Mesendoderm (in vitro differentiated cells): ENCODE data around the gene CMYA5.
A peak's percentile ranks its signal among the peaks of the same experiment; 100 is the strongest.
"Not testable (repeated sequence)": the region's sequence is repeated elsewhere in the genome, so short reads cannot be mapped to it uniquely, and the experiment has no call there.

ENCODE experiments used
- DNase-seq: peaks from one replicate; pipeline ENCODE4 v3.0.0; 2013
- H2AK5ac ChIP-seq: 2 replicates; pipeline ENCODE4 v1.6.1; 2013; ENCODE audit warnings: low read length, inconsistent platforms
- H2BK120ac ChIP-seq: 2 replicates; pipeline ENCODE4 v1.6.1; 2013; ENCODE audit warnings: low read depth, mild to moderate bottlenecking, low read length, moderate library complexity, mixed read lengths
- H2BK15ac ChIP-seq: replicated peaks from 2 replicates; pipeline ENCODE4 v1.6.1; 2013; ENCODE audit warnings: low read depth, mild to moderate bottlenecking, moderate library complexity
- H2BK5ac ChIP-seq: 2 replicates; pipeline ENCODE4 v1.6.1; 2013; ENCODE audit warnings: low read length, inconsistent platforms
- H3K18ac ChIP-seq: 2 replicates; pipeline ENCODE4 v1.6.1; 2013; ENCODE audit warnings: mild to moderate bottlenecking, low read length, mixed read lengths
- H3K23ac ChIP-seq: one replicate; pipeline ENCODE4 v1.6.1; 2013; ENCODE audit warnings: low read length
- H3K27ac ChIP-seq: 2 replicates; pipeline ENCODE4 v1.5.1; 2013; ENCODE audit warnings: low read depth, mild to moderate bottlenecking, inconsistent platforms, low read length, moderate library complexity
- H3K27me3 ChIP-seq: 2 replicates; pipeline ENCODE4 v1.6.1; 2013; ENCODE audit warnings: low read length, control low read depth, mild to moderate bottlenecking, inconsistent platforms; ENCODE audit not compliant: insufficient read depth, poor library complexity
- H3K36me3 ChIP-seq: 2 replicates; pipeline ENCODE4 v1.6.1; 2013; ENCODE audit warnings: low read length, inconsistent platforms; ENCODE audit not compliant: control insufficient read depth, insufficient read depth
- H3K4ac ChIP-seq: one replicate; pipeline ENCODE4 v1.6.1; 2013; ENCODE audit warnings: low read depth, mild to moderate bottlenecking, low read length, moderate library complexity
- H3K4me1 ChIP-seq: 2 replicates; pipeline ENCODE4 v1.6.1; 2013; ENCODE audit warnings: low read depth, low read length, inconsistent platforms; ENCODE audit not compliant: control insufficient read depth
- H3K4me2 ChIP-seq: 2 replicates; pipeline ENCODE4 v1.6.1; 2013; ENCODE audit warnings: low read length
- H3K4me3 ChIP-seq: 2 replicates; pipeline ENCODE4 v1.5.1; 2013; ENCODE audit warnings: mild to moderate bottlenecking, low read length
- H3K56ac ChIP-seq: one replicate; pipeline ENCODE4 v1.6.1; 2013; ENCODE audit warnings: low read length
- H3K79me1 ChIP-seq: 2 replicates; pipeline ENCODE4 v1.6.1; 2013; ENCODE audit warnings: low read length, inconsistent platforms
- H3K79me2 ChIP-seq: 2 replicates; pipeline ENCODE4 v1.6.1; 2013; ENCODE audit warnings: mild to moderate bottlenecking, low read length; ENCODE audit not compliant: control insufficient read depth, insufficient read depth
- H3K9ac ChIP-seq: 2 replicates; pipeline ENCODE4 v1.6.1; 2013; ENCODE audit warnings: low read length, inconsistent platforms
- H4K5ac ChIP-seq: one replicate; pipeline ENCODE4 v1.6.1; 2013; ENCODE audit warnings: low read length
- H4K8ac ChIP-seq: one replicate; pipeline ENCODE4 v1.6.1; 2013; ENCODE audit warnings: low read depth, mild to moderate bottlenecking, control low read depth, low read length, moderate library complexity
- WGBS: extraction: QIAGEN DNeasy Blood & Tissue Kit; methylation state at CpG from one replicate; pipeline ENCODE4 v1.1.7; 2013; ENCODE audit warnings: low lambda C conversion rate, missing lambda C conversion rate; ENCODE audit not compliant: insufficient coverage; ENCODE audit errors: extremely low coverage; 5-methylcytosine and 5-hydroxymethylcytosine counted together

The CMYA5 gene

GRCh38 chr5:79663212-79663611 lies 26.4 kb upstream of the CMYA5 start:
- Histone ChIP-seq H3K4me3 (no peak overlapping the region), H3K9ac (no peak overlapping the region), H3K18ac (no peak overlapping the region), H2BK15ac (no peak overlapping the region), H3K36me3 (no peaks in the 10 kb centered on the region), H2AK5ac (no peak overlapping the region), H2BK5ac (no peak overlapping the region), H4K8ac (no peak overlapping the region), H4K5ac (no peak overlapping the region), H2BK120ac (no peak overlapping the region), H3K56ac (no peak overlapping the region), H3K27me3 (no peaks in the 10 kb centered on the region), H3K23ac (no peak overlapping the region), H3K27ac (no peak overlapping the region), H3K79me2 (no peaks in the 10 kb centered on the region), H3K79me1 (no peaks in the 10 kb centered on the region), H3K4ac (no peak overlapping the region), H3K4me1 (no peaks in the 10 kb centered on the region), H3K4me2 (no peak overlapping the region)
- no peak for DNase-seq
- WGBS = no CpG with 5 or more reads among the region's 3 CpGs

GRCh38 chr5:79666758-79667157 lies 22.9 kb upstream of the CMYA5 start:
- Histone ChIP-seq H3K23ac (no peak overlapping the region), H3K4ac (no peak overlapping the region), H2BK15ac (no peak overlapping the region), H3K79me2 (no peaks in the 10 kb centered on the region), H3K9ac (no peak overlapping the region), H2BK120ac (no peak overlapping the region), H2AK5ac (no peak overlapping the region), H4K8ac (no peak overlapping the region), H4K5ac (no peak overlapping the region), H3K18ac (no peak overlapping the region), H3K4me2 (no peak overlapping the region), H3K4me3 (no peak overlapping the region), H3K36me3 (no peaks in the 10 kb centered on the region), H3K56ac (no peak overlapping the region), H3K4me1 (no peaks in the 10 kb centered on the region), H2BK5ac (no peak overlapping the region), H3K27ac (no peak overlapping the region), H3K27me3 (no peaks in the 10 kb centered on the region), H3K79me1 (no peaks in the 10 kb centered on the region)
- no CpG with 5 or more reads among the region's 3 CpGs for WGBS
- DNase-seq = peak; percentile 28

GRCh38 chr5:79672392-79672791 lies 17.2 kb upstream of the CMYA5 start:
- no peak overlapping the region for H2BK15ac ChIP-seq
- H4K5ac ChIP-seq = no peak overlapping the region
- H3K4me1 ChIP-seq = no peaks in the 10 kb centered on the region
- no peaks in the 10 kb centered on the region for H3K79me1 ChIP-seq
- no peak overlapping the region for H3K4me3 ChIP-seq
- H3K4me2 ChIP-seq = no peak overlapping the region
- no peak overlapping the region for H3K23ac ChIP-seq
- no peaks in the 10 kb centered on the region for H3K27me3 ChIP-seq
- H2AK5ac ChIP-seq = no peak overlapping the region
- no peak overlapping the region for H2BK120ac ChIP-seq
- WGBS = no CpG with 5 or more reads among the region's 2 CpGs
- no peak overlapping the region for H3K56ac ChIP-seq
- no peaks in the 10 kb centered on the region for H3K36me3 ChIP-seq
- no peak for DNase-seq
- no peaks in the 10 kb centered on the region for H3K79me2 ChIP-seq
- no peak overlapping the region for H3K9ac ChIP-seq
- H3K27ac ChIP-seq = no peak overlapping the region
- no peak overlapping the region for H3K18ac ChIP-seq
- no peak overlapping the region for H3K4ac ChIP-seq
- H4K8ac ChIP-seq = no peak overlapping the region
- no peak overlapping the region for H2BK5ac ChIP-seq

- H3K4me1 ChIP-seq, H2BK120ac ChIP-seq, H2BK5ac ChIP-seq, H2BK15ac ChIP-seq, H3K79me2 ChIP-seq, H3K36me3 ChIP-seq, H2AK5ac ChIP-seq, H3K27me3 ChIP-seq, H3K79me1 ChIP-seq, H3K4ac ChIP-seq, H4K8ac ChIP-seq, H3K56ac ChIP-seq, H3K23ac ChIP-seq, H4K5ac ChIP-seq, DNase-seq, H3K4me2 ChIP-seq, H3K4me3 ChIP-seq, H3K9ac ChIP-seq, H3K27ac ChIP-seq, H3K18ac ChIP-seq: not testable (repeated sequence)
- WGBS = no CpG with 5 or more reads among the region's 6 CpGs
Observed at GRCh38 chr5:79676354-79676753, 13.3 kb upstream of the CMYA5 start.

- H3K27ac ChIP-seq, H4K5ac ChIP-seq, DNase-seq, H3K9ac ChIP-seq, H3K79me1 ChIP-seq, H3K4me3 ChIP-seq, H3K79me2 ChIP-seq, H3K4me2 ChIP-seq, H3K36me3 ChIP-seq, H2BK120ac ChIP-seq, H3K4me1 ChIP-seq, H4K8ac ChIP-seq, H3K4ac ChIP-seq, H2AK5ac ChIP-seq, H3K18ac ChIP-seq, H2BK5ac ChIP-seq, H3K56ac ChIP-seq, H3K27me3 ChIP-seq, H2BK15ac ChIP-seq, H3K23ac ChIP-seq: not testable (repeated sequence)
- no CpG with 5 or more reads among the region's 3 CpGs for WGBS
Observed at GRCh38 chr5:79682102-79682501, 7.5 kb upstream of the CMYA5 start.

GRCh38 chr5:79684782-79685181 lies 4.9 kb upstream of the CMYA5 start:
- Histone ChIP-seq H3K79me2 (no peaks in the 10 kb centered on the region), H2BK120ac (no peak overlapping the region), H3K4me2 (no peak overlapping the region), H3K4me1 (peaks cover 4% of the 10 kb centered on the region), H3K27ac (no peak overlapping the region), H3K27me3 (no peaks in the 10 kb centered on the region), H3K56ac (no peak overlapping the region), H3K79me1 (no peaks in the 10 kb centered on the region), H4K8ac (no peak overlapping the region), H3K18ac (no peak overlapping the region), H3K36me3 (no peaks in the 10 kb centered on the region), H2BK15ac (no peak overlapping the region), H3K9ac (no peak overlapping the region), H2AK5ac (no peak overlapping the region), H3K4me3 (no peak overlapping the region), H2BK5ac (no peak overlapping the region), H4K5ac (no peak overlapping the region), H3K23ac (no peak overlapping the region), H3K4ac (no peak overlapping the region)
- WGBS = no CpG with 5 or more reads among the region's 4 CpGs
- DNase-seq = no peak
